HEK293T (cell line): ENCODE measurements around the gene FNDC3B.

Source experiments
- CTCF ChIA-PET: fragments of 350-600 bp; formaldehyde crosslinking; extraction: SDS; loops from one replicate; lab custom pipeline; 2021; ENCODE audit warnings: antibody characterized with exemption, inconsistent platforms; lab: Yijun Ruan, JAX
- POLR2A ChIA-PET: fragments of 350-600 bp; formaldehyde crosslinking; extraction: SDS; loops from one replicate; lab custom pipeline; 2020; ENCODE audit warnings: antibody characterized with exemption, inconsistent platforms; lab: Yijun Ruan, JAX
- DNase-seq: peaks from one replicate; pipeline ENCODE4 v3.0.0; 2012; ENCODE audit warnings: mixed read lengths; ENCODE audit errors: extremely low spot score
- ARNT ChIP-seq: fragments of 450-650 bp; IDR thresholded peaks from 2 replicates; pipeline ENCODE4 v1.6.1; 2017; ENCODE audit warnings: mild to moderate bottlenecking
- BHLHE40 ChIP-seq: fragments of 450-650 bp; IDR thresholded peaks from 2 replicates; pipeline ENCODE4 v1.6.1; 2016; ENCODE audit warnings: mild to moderate bottlenecking, moderate library complexity, borderline replicate concordance
- CTBP1 ChIP-seq: fragments of 450-650 bp; IDR thresholded peaks from 2 replicates; pipeline ENCODE4 v1.6.1; 2016; ENCODE audit warnings: borderline replicate concordance
- ELF4 ChIP-seq: fragments of 450-650 bp; IDR thresholded peaks from 2 replicates; pipeline ENCODE4 v1.6.1; 2017; ENCODE audit warnings: antibody characterized with exemption
- FOXA1 ChIP-seq: fragments of 450-650 bp; IDR thresholded peaks from 2 replicates; pipeline ENCODE4 v1.6.1; 2016; ENCODE audit warnings: mild to moderate bottlenecking
- FOXK2 ChIP-seq: fragments of 450-650 bp; IDR thresholded peaks from 2 replicates; pipeline ENCODE4 v1.6.1; 2016; ENCODE audit warnings: mild to moderate bottlenecking
- FOXM1 ChIP-seq: fragments of 450-650 bp; IDR thresholded peaks from 2 replicates; pipeline ENCODE4 v1.6.1; 2017; ENCODE audit warnings: mild to moderate bottlenecking, borderline replicate concordance
- HDGF ChIP-seq: fragments of 450-650 bp; IDR thresholded peaks from 2 replicates; pipeline ENCODE4 v1.6.1; 2017; ENCODE audit warnings: antibody characterized with exemption, borderline replicate concordance
- L3MBTL2 ChIP-seq: fragments of 450-650 bp; conservative IDR thresholded peaks from 2 replicates; pipeline ENCODE4 v1.6.1; 2016; ENCODE audit warnings: mild to moderate bottlenecking
- LEF1 ChIP-seq: fragments of 450-650 bp; IDR thresholded peaks from 2 replicates; pipeline ENCODE4 v1.6.1; 2017; ENCODE audit warnings: mild to moderate bottlenecking, borderline replicate concordance
- NFRKB ChIP-seq: fragments of 450-650 bp; IDR thresholded peaks from 2 replicates; pipeline ENCODE4 v1.6.1; 2016; ENCODE audit warnings: mild to moderate bottlenecking, moderate library complexity
- PKNOX1 ChIP-seq: fragments of 450-650 bp; IDR thresholded peaks from 2 replicates; pipeline ENCODE4 v1.6.1; 2016
- SP1 ChIP-seq: fragments of 450-650 bp; IDR thresholded peaks from 2 replicates; pipeline ENCODE4 v1.6.1; 2017
- SUZ12 ChIP-seq: fragments of 450-650 bp; IDR thresholded peaks from 2 replicates; pipeline ENCODE4 v1.6.1; 2016; ENCODE audit warnings: mild to moderate bottlenecking
- TARDBP ChIP-seq: fragments of 450-650 bp; IDR thresholded peaks from 2 replicates; pipeline ENCODE4 v1.6.1; 2016
- ZNF384 ChIP-seq: fragments of 450-650 bp; IDR thresholded peaks from 2 replicates; pipeline ENCODE4 v1.6.1; 2016

FNDC3B gene

GRCh38 chr3:172268868-172269267 lies 229.5 kb downstream of the FNDC3B start:
- TF ChIP-seq SP1 (no peak), SUZ12 (no peak), BHLHE40 (no peak), NFRKB (no peak), FOXK2 (no peak), ELF4 (no peak), ARNT (no peak), FOXA1 (no peak), ZNF384 (no peak), FOXM1 (no peak), TARDBP (no peak), CTBP1 (no peak), HDGF (no peak), PKNOX1 (no peak)
- POLR2A ChIA-PET = no interaction called here
- DNase-seq = no peak
- CTCF ChIA-PET = no interaction called here

- no peak for DNase-seq
- ChIA-PET CTCF (no interaction called here), POLR2A (no interaction called here)
- TF ChIP-seq L3MBTL2 (no peak), NFRKB (no peak), SP1 (no peak), ARNT (no peak), FOXA1 (no peak), FOXK2 (no peak), ELF4 (no peak), ZNF384 (no peak), PKNOX1 (no peak), SUZ12 (no peak), HDGF (no peak), BHLHE40 (no peak)
These were observed 231.3 kb downstream of the FNDC3B start for GRCh38 chr3:172270557-172271166.

GRCh38 chr3:172271386-172271976 lies 232.1 kb downstream of the FNDC3B start:
- no peak for TF ChIP-seq NFRKB
- TF ChIP-seq HDGF = no peak
- ChIA-PET POLR2A (no interaction called here), CTCF (no interaction called here)
- DNase-seq = no peak

GRCh38 chr3:172272698-172273097 lies 233.3 kb downstream of the FNDC3B start:
- TF ChIP-seq ELF4 (no peak), SUZ12 (no peak), LEF1 (no peak), NFRKB (no peak), BHLHE40 (no peak)
- CTCF ChIA-PET = no interaction called here
- no peak for DNase-seq
- POLR2A ChIA-PET = no interaction called here

- TF ChIP-seq SUZ12 (no peak), BHLHE40 (no peak), ELF4 (no peak), LEF1 (no peak), TARDBP (no peak), NFRKB (no peak), PKNOX1 (no peak), CTBP1 (no peak), HDGF (no peak), L3MBTL2 (no peak), FOXK2 (no peak), ARNT (no peak)
- no peak for DNase-seq
- CTCF ChIA-PET = no interaction called here
- POLR2A ChIA-PET = no interaction called here
These were observed 234.0 kb downstream of the FNDC3B start for GRCh38 chr3:172273378-172273777.

- ChIA-PET CTCF (interaction anchor here (1.1 kb wide), 1 partner anchor 9 kb away, joined by 3 read pairs; no protein-coding TSS in a partner anchor), POLR2A (no interaction called here)
- DNase-seq = no peak
- no peak for TF ChIP-seq ARNT
- no peak for TF ChIP-seq FOXM1
- TF ChIP-seq SP1 = no peak
- TF ChIP-seq LEF1 = no peak
- TF ChIP-seq ELF4 = no peak
- TF ChIP-seq NFRKB = no peak
- TF ChIP-seq BHLHE40 = no peak
- no peak for TF ChIP-seq CTBP1
- TF ChIP-seq SUZ12 = no peak
- no peak for TF ChIP-seq FOXK2
- no peak for TF ChIP-seq HDGF
These were observed 235.5 kb downstream of the FNDC3B start for GRCh38 chr3:172274906-172275305.
